K562 (cell line): ENCODE results near the gene METTL3. TPM values are rescaled to one million over a fixed set of nuclear protein-coding genes. Genes with fewer than 3 reads are reported as not detected.
A peak's percentile ranks its signal among the peaks of the same experiment; 100 is the strongest.

Experiments used
- ATF7 ChIP-seq: fragments of 450-650 bp; IDR thresholded peaks from 2 replicates; pipeline ENCODE4 v1.7.1; 2014; ENCODE audit warnings: mild to moderate bottlenecking, moderate library complexity
- BCOR ChIP-seq: fragments of 450-650 bp; IDR thresholded peaks from 2 replicates; pipeline ENCODE4 v1.6.1; 2016
- CCNT2 ChIP-seq: IDR thresholded peaks from 2 replicates; pipeline ENCODE4 v1.6.1; 2011; ENCODE audit warnings: borderline replicate concordance, low read depth, mild to moderate bottlenecking, moderate library complexity, mixed read lengths, low read length; ENCODE audit not compliant: insufficient read length; ENCODE audit errors: extremely low read depth
- FOXK2 ChIP-seq, 2 experiments: fragments of 450-650 bp; IDR thresholded peaks in 1 of 2; conservative IDR thresholded peaks in 1 of 2; 2 replicates each; pipeline ENCODE4 v1.6.1; 2016; ENCODE audit warnings: low read depth in 2 of 2, mild to moderate bottlenecking in 1 of 2
- HDAC3 ChIP-seq: fragments of 450-650 bp; IDR thresholded peaks from 2 replicates; pipeline ENCODE4 v1.6.1; 2018; ENCODE audit warnings: borderline replicate concordance, mild to moderate bottlenecking, moderate library complexity; ENCODE audit not compliant: partially characterized antibody
- JUN ChIP-seq, 2 experiments: sonication (generic) in 1 of 2; formaldehyde crosslinking in 1 of 2; IDR thresholded peaks; 2 replicates each; pipeline versions ENCODE4 v1.6.1 to v1.8.0; 2012 to 2022; ENCODE audit warnings: borderline replicate concordance in 2 of 2, mild to moderate bottlenecking in 2 of 2, improper control_type of control experiment in 1 of 2, low read depth in 1 of 2, low read length in 1 of 2, missing genetic modification reagents in 1 of 2
- MBD1 ChIP-seq: fragments of 250-450 bp; sonication (Bioruptor Pico); IDR thresholded peaks from 2 replicates; pipeline ENCODE4 v1.8.0; 2022; ENCODE audit warnings: inconsistent platforms
- MYBL2 ChIP-seq, 2 experiments: fragments of 450-650 bp in 1 of 2; sonication (generic) in 1 of 2; formaldehyde crosslinking in 1 of 2; IDR thresholded peaks; 2 replicates each; pipeline versions ENCODE4 v1.6.1 to v1.8.1; 2017 to 2022; ENCODE audit warnings: borderline replicate concordance in 1 of 2, inconsistent platforms in 1 of 2, low read depth in 1 of 2, mild to moderate bottlenecking in 1 of 2, missing genetic modification reagents in 1 of 2, moderate library complexity in 1 of 2
- POLR2A ChIP-seq: fragments of 450-650 bp; conservative IDR thresholded peaks from 2 replicates; pipeline ENCODE4 v1.6.1; 2016
- POLR2G ChIP-seq: fragments of 200-400 bp; formaldehyde crosslinking; IDR thresholded peaks from 2 replicates; pipeline ENCODE4 v1.6.1; 2017; ENCODE audit warnings: low read depth, mild to moderate bottlenecking, antibody characterized with exemption, low read length, moderate library complexity
- PRMT5 ChIP-seq: sonication (generic); formaldehyde crosslinking; IDR thresholded peaks from 2 replicates; pipeline ENCODE4 v1.5.0; 2020; ENCODE audit warnings: missing genetic modification reagents
- RBM34 ChIP-seq: fragments of 200-400 bp; formaldehyde crosslinking; IDR thresholded peaks from 2 replicates; pipeline ENCODE4 v1.6.1; 2018; ENCODE audit warnings: low read length, borderline replicate concordance; ENCODE audit not compliant: insufficient read depth
- TCF7 ChIP-seq: sonication (generic); IDR thresholded peaks from 2 replicates; pipeline ENCODE4 v1.6.1; 2016; ENCODE audit warnings: antibody characterized with exemption, borderline replicate concordance
- TRIM24 ChIP-seq, 2 experiments: fragments of 450-650 bp; IDR thresholded peaks; 2 replicates each; pipeline ENCODE4 v1.6.1; 2016
- ZFX ChIP-seq: sonication (generic); formaldehyde crosslinking; IDR thresholded peaks from 2 replicates; pipeline ENCODE4 v1.8.0; 2022; ENCODE audit warnings: mild to moderate bottlenecking, missing genetic modification reagents, moderate library complexity
- ZNF668 ChIP-seq: fragments of 250-450 bp; sonication (Bioruptor Pico); IDR thresholded peaks from 2 replicates; pipeline ENCODE4 v1.8.0; 2022; ENCODE audit warnings: mild to moderate bottlenecking, inconsistent platforms
- polyA plus RNA-seq, 8 experiments: library from polyadenylated mRNA; depleted of rRNA in 4 of 8; stranded (reverse) in 5 of 8; unstranded in 3 of 8; fragments of >200 nt; fragmentation: Nextera tagmentation in 2 of 8; fragmentation: Illumina TruSeq in 1 of 8; extraction: Ambion mirVana in 2 of 8; extraction: Trizol in 1 of 8; gene quantifications; 2 replicates each; pipeline versions ENCODE4 v1.2.1 to v1.2.3, GENCODE V29; 2011 to 2014; ENCODE audit warnings: inconsistent platforms in 1 of 8, missing spikeins in 1 of 8
- total RNA-seq, 7 experiments: library from RNA; depleted of rRNA in 6 of 7; stranded (reverse); fragments of >200 nt in 6 of 7; fragmentation: Illumina TruSeq in 2 of 7; extraction: Trizol in 2 of 7; gene quantifications; 2 replicates each; pipeline versions ENCODE4 v1.2.1 to v1.2.3, GENCODE V29; 2011 to 2021; ENCODE audit warnings: low replicate concordance in 1 of 7
- TF ChIP-seq, protein P1 (sequence below), 2 experiments: fragments of 250-450 bp in 1 of 2; fragments of 450-650 bp in 1 of 2; sonication (Bioruptor Pico) in 1 of 2; IDR thresholded peaks; 2 replicates each; pipeline versions ENCODE4 v1.6.1 to v1.8.0; 2016 to 2021; ENCODE audit warnings: mild to moderate bottlenecking in 2 of 2, moderate library complexity in 2 of 2, missing compliant biosample characterization in 1 of 2, missing genetic modification characterization in 1 of 2
- TF ChIP-seq, protein P2 (sequence below): fragments of 450-650 bp; IDR thresholded peaks from 2 replicates; pipeline ENCODE4 v1.6.1; 2018; ENCODE audit not compliant: partially characterized antibody
- TF ChIP-seq, protein P3 (sequence below): fragments of 450-650 bp; formaldehyde crosslinking; IDR thresholded peaks from 2 replicates; pipeline ENCODE4 v1.4.0; 2020; ENCODE audit warnings: mild to moderate bottlenecking, moderate library complexity

The METTL3 gene
- total and polyA plus RNA-seq, 9 of the 15 experiments (the other 6 are each of a cell fraction or from before 2014, with no cell fraction given) = 42.1 to 151 (median 65.7) TPM

DNA sequence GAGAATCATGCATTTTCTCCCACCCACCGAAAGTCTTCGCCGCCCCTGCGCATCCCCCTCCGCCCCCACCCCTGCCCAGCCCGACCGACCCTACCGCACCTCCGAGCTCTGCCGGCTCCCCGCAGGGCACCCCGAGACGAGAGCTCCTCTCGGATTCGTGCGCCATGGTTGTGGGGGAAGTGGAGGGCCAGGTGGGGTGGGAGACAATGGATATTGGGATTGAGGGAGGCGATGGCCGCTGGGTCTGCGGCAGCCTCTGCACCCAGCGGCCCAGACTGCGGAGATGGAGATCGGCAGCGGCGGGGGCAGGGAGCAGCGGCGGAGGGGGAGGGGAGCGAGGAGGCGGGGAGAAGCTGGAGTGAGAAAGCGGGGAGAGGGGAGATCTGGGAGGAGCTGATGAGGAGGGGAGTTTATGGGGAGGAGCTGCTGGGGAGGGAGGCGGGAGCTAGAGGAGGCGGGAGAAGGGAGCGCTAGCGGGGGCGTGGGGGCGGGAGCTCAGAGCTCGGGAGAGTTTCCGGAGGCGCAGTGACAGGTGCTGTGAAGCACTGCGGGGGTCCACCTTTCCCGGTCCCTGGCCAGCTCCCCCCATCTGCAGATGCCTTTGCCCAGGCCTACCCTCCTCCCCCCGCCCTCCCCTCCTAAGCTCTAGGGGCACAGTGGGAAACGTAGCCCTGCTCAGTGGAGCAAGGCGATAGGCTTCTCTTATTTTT, 15.0 kb upstream of the METTL3 start, which contains the start of gene SALL2 (continued):
- TF ChIP-seq POLR2G (peak; percentile 79), TCF7 (no peak), MYBL2 (IDR thresholded peaks at IDR 0.05; ENCODE audit: low read depth) (no peak), MYBL2 (CRISPR knock-in tag; IDR thresholded peaks at IDR 0.05; ENCODE audit: borderline replicate concordance) (no peak), POLR2A (peak; percentile 74), ATF7 (peak; percentile 62), FOXK2 (conservative IDR thresholded peaks at IDR 0.05 in 1 of 2, IDR thresholded peaks at IDR 0.05 in 1 of 2; ENCODE audit: low read depth in 2 of 2) (0 out of 4 replicates have a peak, but pooled peaks of 1 of the 2 experiments have one; percentile 50), TRIM24 (IDR thresholded peaks at IDR 0.05) (peak in 1 of 2 experiments; percentile 52; a peak in 2 of 4 replicates), BCOR (0 out of 2 replicates have a peak, but pooled peaks have one; percentile 10), CCNT2 (peak; percentile 27), MBD1 (no peak), HDAC3 (no peak), RBM34 (no peak), ZNF668 (CRISPR knock-in tag) (no peak), PRMT5 (CRISPR knock-in tag) (no peak), ZFX (CRISPR knock-in tag) (peak; percentile 53), JUN (IDR thresholded peaks at IDR 0.05; ENCODE audit: borderline replicate concordance, low read depth, low read length) (no peak), JUN (CRISPR knock-in tag; IDR thresholded peaks at IDR 0.05; ENCODE audit: borderline replicate concordance) (no peak)
- TF ChIP-seq, protein P1, sequence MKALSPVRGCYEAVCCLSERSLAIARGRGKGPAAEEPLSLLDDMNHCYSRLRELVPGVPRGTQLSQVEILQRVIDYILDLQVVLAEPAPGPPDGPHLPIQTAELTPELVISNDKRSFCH (CRISPR knock-in tag; IDR thresholded peaks at IDR 0.05) = no peak
- TF ChIP-seq, protein P1 (tag; IDR thresholded peaks at IDR 0.05) = no peak
- TF ChIP-seq, protein P2, sequence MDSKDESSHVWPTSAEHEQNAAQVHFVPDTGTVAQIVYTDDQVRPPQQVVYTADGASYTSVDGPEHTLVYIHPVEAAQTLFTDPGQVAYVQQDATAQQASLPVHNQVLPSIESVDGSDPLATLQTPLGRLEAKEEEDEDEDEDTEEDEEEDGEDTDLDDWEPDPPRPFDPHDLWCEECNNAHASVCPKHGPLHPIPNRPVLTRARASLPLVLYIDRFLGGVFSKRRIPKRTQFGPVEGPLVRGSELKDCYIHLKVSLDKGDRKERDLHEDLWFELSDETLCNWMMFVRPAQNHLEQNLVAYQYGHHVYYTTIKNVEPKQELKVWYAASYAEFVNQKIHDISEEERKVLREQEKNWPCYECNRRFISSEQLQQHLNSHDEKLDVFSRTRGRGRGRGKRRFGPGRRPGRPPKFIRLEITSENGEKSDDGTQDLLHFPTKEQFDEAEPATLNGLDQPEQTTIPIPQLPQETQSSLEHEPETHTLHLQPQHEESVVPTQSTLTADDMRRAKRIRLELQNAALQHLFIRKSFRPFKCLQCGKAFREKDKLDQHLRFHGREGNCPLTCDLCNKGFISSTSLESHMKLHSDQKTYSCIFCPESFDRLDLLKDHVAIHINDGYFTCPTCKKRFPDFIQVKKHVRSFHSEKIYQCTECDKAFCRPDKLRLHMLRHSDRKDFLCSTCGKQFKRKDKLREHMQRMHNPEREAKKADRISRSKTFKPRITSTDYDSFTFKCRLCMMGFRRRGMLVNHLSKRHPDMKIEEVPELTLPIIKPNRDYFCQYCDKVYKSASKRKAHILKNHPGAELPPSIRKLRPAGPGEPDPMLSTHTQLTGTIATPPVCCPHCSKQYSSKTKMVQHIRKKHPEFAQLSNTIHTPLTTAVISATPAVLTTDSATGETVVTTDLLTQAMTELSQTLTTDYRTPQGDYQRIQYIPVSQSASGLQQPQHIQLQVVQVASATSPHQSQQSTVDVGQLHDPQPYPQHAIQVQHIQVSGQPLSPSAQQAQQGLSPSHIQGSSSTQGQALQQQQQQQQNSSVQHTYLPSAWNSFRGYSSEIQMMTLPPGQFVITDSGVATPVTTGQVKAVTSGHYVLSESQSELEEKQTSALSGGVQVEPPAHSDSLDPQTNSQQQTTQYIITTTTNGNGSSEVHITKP = peak; percentile 97
- TF ChIP-seq, protein P3, sequence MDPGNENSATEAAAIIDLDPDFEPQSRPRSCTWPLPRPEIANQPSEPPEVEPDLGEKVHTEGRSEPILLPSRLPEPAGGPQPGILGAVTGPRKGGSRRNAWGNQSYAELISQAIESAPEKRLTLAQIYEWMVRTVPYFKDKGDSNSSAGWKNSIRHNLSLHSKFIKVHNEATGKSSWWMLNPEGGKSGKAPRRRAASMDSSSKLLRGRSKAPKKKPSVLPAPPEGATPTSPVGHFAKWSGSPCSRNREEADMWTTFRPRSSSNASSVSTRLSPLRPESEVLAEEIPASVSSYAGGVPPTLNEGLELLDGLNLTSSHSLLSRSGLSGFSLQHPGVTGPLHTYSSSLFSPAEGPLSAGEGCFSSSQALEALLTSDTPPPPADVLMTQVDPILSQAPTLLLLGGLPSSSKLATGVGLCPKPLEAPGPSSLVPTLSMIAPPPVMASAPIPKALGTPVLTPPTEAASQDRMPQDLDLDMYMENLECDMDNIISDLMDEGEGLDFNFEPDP (CRISPR knock-in tag) = no peak
